ENCODE results near the gene PHF23. TPM values are rescaled to one million over a fixed set of nuclear protein-coding genes. Genes with fewer than 3 reads are reported as not detected.
"Not testable (repeated sequence)": the region's sequence is repeated elsewhere in the genome, so short reads cannot be mapped to it uniquely, and the experiment has no call there.

PHF23 gene
- total RNA-seq, 1 donor from 2014 or later, result 38.5 TPM

DNA sequence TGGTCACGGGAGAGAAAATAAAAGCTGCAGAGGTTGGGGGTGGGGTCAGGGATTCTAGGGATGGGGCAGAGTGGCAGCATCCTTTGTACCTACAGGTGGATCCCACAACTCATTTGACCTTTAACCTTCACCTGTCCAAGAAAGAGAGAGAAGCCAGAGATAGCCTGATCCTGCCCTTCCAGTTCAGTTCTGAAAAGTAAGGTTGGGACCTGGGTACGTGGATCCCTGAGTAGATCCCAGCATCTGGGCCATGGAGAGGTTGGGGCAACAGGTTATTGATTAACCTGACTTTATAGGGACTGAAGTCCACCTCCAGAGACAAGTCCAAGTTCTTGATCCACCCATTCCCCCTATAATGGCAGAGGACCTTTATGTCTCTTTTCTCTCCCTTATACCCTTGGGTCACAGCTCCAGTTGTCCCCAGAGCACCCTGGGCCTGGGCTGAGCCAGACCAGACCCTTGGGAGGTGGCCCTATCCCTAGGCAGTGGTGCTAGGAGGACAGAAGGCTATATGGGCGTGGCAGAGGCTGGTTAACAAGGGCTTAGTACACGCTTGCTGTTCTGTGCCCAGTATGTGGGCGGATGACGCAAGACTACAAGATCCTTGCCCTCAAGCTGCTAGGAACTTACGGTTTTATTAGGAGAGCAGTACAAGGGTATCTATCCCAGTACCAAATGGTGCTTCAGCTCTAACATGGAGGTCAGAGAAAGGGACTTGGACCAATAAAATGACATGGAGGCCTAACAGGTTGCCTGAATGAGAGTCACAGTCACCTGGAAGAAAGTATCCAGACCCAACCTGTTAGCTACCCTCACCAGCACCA, 19.7 kb upstream of the PHF23 start:
- no peak for DNase-seq (ENCODE audit: low read depth in 2 of 2)

DNA sequence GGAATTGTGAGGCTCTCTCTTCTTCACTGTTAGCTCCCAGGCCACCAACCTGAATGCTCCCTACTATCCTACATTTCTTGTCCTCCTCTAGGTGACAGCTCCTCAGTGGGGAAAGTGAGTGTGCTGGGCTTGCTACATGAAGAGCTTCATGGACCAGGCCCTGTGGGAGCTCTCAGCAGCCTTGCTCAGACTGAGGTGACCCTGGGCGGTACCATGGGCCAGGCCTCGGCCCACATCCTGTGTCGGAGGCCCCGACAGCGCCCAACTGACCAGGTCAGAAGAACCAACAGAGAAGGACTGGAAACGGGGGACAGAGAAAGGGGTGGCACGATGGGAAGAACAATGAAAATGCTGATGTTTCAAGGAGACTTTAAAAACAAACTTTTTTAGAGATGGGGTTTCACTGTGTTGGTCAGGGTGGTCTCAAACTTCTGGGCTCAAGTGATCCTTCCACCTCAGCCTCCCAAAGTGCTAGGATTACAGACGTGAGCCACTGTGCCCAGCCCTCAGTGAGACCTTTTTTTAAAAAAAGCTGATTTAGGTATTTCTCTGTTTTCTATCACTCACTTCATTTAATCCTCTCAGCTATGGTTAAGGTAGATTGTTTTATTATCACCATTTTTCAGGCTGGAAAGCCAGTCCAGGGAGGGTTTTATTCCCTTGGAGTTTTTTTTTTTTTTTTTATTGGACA, 17.7 kb upstream of the PHF23 start:
- DNase-seq (ENCODE audit: low read depth in 2 of 2), result no peak

DNA sequence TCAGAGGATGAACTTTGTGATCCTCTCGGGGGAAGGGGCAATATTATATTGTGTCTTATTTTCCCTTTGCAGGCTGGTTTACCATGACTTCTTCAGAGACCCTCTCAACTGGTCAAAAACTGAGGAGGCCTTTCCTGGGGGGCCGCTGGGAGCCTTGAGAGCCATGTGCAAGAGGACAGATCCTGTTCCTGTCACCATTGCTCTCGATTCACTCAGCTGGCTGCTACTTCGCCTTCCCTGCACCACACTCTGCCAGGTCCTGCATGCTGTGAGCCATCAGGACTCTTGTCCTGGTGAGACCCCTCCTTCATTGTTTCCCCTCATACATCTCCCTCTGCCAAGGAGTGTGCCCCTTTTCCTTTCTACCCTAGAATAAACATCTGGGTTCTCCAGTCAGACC, 15.3 kb upstream of the PHF23 start:
- DNase-seq (ENCODE audit: low read depth in 2 of 2), result no peak

DNA sequence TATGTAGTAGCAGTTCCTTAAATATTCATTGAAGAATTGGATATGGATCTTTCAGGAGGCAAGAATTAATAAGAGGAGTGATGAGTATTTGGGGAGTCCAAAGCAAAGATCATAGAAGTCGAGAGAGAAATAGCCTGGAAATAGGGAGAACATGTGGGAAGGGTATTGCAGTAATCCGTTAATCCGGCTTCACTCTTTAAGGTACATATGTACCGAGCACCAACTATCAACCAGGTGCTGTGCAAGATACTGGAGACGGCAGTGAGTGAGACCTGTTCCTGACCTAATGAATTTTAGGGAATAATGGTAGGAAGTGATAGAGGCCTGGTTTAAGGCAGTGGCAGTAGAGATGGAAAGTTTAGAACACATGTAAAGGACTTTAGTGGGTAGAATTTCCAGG, 13.8 kb upstream of the PHF23 start:
- no peak for DNase-seq (ENCODE audit: low read depth in 2 of 2)

DNA sequence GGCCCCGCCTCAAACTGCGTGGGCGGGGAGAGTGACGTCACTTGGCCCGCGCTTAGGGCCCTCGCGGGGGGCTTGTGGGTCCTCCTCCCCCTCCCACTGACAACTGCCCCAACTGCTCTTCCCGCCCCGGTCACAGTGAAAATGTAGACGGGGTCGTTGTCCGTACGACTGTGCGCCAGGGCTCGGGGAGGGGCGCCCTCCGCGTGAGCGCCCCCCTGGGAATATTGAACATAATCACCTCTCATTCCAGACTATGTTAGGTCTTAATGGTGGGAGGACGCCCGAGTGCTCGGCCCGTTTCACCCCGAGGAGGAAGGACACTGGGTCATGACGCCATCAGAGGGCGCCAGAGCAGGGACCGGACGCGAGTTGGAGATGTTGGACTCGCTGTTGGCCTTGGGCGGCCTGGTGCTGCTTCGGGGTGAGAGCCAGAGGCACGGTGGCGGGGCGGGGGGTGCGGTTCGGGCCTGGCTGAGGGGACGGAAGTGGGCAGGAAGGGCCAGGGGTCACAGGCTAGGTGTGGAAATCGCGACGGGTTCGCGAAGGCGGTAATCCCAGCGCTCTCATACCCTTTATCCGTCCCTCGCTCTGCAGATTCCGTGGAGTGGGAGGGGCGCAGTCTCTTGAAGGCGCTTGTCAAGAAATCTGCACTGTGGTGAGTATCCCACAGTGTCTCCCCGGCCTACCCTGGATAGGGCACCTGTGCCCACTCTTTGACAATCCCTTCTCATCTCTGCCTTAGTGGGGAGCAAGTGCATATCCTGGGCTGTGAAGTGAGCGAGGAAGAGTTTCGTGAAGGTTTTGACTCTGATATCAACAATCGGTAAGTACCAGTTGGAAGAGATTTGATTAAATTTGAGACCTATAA, 13.2 kb upstream of the PHF23 start, which contains the start of gene ELP5:
Gene ELP5, plus strand, starts transcription at position 40 of the 868 bp plus-strand sequence. Its CDS starts 336 bp downstream, at position 376.
- peak; percentile 95 to 97 for DNase-seq (ENCODE audit: low read depth in 2 of 2)

DNA sequence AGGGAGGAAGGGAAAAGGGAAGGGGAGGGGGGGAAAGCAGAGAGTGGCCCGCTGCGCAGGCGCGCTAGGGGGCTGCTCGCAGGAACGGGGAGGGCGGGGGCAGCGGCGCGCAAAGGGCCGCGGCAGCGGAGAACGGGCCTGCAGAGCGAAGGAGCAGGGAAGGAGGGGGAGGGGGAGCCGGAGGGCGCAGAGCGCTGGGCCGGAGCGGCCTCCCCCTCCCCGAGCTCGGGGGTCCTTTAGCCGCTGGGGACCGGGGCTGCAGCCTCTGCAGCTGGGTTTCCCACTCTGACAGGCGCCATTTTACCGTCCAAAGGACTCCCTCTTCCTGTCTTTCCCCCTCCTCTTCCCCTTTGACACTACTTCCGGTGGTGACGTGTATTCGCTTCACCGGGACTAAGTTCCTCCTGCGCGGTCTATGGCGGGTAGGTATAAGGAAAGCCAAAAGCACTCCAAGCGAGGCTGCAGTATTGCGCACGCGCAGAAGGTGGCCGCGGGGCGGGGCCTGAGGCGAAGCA, 12.5 kb upstream of the PHF23 start, which contains the start of gene CTDNEP1:
Gene CTDNEP1, minus strand, starts transcription at position 74 of the 515 bp plus-strand sequence. CDS start 438 bp downstream, outside the sequence.
- peak; percentile 100 for DNase-seq (ENCODE audit: low read depth in 2 of 2)

DNA sequence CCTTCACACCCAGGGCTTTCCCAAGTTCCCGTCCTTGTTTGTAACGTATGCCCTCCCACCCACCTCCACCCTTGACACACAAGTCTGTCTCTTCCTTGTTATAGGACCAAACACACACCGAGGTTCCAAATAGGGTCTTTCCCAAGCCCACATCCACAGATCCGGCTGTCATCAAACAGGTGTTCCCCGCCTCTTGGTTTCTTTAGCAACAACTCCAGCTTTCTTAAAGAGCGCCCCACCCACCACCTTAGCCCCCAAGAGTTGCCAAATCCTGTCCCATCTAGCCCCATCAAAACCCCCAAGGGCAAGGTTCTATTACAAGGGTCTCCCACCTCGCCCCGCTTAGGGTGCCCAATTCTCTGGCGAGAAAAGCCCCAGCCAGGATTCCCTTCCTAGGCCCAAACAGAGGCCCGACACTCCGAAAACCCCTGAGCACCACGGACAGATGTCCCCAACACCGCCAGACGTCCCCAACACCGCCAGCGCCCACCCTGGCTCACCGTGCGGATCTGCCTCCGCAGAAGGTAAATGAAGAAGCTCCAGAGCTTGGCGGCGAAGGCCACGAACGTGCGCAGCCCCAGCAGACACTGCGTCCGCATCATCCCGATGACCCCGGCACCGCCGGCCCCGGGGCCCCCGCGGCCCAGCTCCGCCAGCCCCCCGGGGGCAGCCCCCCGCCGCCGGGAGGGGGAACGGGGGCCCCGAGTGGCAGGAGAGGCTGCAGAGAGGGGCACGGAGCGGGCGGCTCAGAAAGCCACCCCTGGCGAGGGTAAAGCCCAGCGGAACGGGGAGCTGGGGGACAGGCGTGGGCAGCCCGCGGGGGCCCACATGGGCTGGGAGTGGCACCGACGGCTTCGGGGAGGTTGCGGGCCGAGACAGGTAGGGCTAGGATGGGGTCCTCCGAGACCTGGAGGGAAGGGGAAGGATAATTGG, 11.7 kb upstream of the PHF23 start:
- DNase-seq (ENCODE audit: low read depth in 2 of 2), result peak; percentile 48 to 54

DNA sequence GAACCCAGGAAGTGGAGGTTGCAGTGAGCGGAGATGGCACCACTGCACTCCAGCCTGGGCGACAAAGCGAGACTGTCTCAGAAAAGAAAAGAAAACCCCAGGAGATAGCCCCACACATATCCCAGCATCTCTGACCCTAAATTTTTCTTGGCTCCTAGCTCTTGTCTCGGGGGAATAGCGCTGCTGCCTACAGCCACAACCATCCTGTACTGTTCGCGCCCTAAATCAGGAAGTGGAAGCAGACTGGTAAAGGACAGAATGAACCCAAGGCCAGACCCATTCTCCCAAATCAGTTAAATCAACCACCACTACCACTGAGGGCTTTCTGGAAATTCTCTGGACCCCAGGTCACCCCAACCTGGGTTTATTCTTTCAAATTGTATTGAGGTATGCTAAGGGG, 10.6 kb upstream of the PHF23 start:
- DNase-seq (ENCODE audit: low read depth in 2 of 2), result no peak

DNA sequence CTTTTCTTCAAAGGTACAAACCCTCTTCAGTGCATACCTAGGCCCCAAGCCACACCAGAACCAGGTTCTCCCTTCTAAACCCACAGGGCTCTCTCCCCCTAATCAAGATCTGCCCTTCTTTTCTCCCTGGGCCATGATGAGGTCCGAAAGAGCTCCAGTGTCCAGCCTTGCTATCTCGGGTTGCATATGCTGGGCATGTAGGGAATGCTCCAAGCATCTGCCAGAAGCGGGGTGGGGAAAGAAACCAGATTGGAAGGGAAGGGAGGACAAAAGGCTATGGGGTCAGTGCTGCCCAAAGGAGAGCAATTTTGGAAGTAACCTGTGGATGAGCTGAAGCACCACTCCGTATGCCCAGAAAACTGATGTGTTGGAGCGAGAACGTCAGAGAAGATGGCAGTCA, 10.0 kb upstream of the PHF23 start:
- DNase-seq (ENCODE audit: low read depth in 2 of 2), result no peak

DNA sequence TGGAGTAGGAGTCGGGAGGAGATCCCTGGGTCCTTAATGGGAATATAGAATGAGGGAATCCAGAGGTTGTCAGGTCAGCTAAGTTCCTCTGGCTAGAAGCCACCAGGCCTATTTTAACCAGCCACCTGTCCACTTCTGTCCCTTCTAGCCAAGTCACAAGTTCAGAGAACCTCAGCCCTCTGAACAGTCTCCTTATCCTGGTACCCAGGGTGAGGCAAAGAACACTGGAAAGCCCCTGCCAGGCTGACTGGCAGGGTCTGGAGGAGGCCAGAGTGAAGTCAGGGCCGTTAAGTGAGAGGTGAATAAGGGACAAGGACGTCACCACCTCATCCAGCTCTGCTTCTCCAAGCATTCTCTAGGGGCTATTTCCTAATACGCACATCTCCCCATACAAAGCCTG, 9.5 kb upstream of the PHF23 start:
- no peak for DNase-seq (ENCODE audit: low read depth in 2 of 2)

DNA sequence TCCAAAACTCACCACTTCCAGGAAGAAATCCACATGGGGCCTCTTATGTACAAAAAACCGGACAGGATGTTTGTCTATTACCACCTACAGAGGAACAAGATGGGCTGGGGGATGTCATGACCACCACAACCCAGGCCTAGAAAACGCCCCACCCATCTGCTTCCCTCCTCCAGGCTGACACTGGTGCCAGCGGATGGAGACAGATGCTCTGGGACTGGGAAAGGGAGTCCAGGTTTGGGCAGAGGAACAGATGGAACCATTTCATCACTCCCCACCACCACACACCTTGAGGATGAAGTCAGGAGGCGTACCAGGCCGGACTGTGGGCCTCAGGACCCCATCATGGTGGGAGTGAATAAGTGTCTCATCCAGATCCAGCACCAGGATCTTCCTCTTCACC, 7.5 kb upstream of the PHF23 start:
- no peak for DNase-seq (ENCODE audit: low read depth in 2 of 2)

DNA sequence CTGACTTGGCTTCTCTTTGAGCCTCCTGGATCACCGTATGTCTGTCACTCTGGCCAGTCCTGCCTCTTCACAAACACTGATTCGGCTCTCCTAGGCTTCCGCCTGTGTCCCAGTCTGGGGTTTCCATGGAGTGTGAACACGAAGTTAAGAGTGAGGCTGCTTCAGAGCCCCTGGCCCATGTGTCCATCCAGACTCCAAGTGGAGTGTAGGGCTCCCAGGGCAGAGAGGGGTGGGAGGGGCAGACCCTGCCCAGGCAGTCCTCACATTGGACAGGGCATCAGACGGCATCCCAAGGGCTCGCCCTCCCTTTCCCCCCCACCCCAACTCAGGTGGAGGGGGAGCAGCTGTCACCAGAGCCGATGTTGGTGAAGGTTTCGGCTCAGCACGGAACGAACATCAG, 4.6 kb upstream of the PHF23 start:
- DNase-seq (ENCODE audit: low read depth in 2 of 2), result not testable (repeated sequence)

DNA sequence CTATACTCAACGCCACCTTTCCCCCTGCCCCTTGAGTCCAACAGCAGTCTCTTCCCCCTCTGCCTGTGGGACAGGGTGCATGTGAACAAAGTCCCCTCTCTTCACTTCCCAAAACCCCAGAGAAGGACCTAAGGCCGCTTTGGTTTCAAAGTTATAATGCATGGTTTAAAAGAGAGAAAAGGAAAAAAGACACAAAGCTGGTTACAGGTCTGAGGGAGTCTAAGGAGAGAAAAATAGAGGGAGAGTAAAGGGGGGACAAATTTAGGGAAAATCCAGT, 4.1 kb upstream of the PHF23 start:
- no peak for DNase-seq (ENCODE audit: low read depth in 2 of 2)

DNA sequence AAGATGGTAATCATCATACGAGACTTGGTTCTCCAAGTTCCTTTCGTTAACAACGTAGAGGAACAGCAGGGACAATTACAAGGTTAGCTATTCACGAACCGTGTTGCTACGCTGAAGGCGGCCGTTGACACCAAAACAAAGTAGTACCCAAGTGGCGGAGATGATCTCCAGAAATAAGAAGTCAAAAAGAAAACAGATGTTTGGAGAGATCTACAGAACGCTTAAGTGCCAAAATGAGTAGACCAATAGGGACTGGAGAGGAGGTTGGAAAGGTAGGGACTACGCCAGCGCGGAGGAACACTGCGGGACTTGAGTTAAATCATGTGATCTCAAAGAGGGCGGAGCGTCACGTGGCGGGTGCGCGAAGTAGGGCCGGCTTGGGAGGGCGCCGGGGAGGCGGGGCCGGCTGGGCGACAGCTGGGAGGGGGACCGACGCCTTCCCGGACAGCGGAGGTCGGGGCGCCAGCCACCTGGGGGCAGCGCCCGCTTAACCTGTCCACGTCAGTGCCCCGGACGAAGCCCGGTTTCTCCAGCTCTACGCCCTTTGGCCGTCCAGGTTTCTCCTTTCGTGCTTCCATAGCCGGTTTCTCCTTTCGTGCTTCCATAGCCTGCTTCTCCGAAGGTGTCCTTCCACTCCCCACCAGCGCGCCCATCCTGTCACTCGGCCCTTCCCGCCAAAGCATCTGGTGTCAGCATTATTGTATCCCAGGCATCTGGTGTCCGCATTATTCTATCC, 3.6 kb upstream of the PHF23 start:
- peak; percentile 98 to 99 for DNase-seq (ENCODE audit: low read depth in 2 of 2)

DNA sequence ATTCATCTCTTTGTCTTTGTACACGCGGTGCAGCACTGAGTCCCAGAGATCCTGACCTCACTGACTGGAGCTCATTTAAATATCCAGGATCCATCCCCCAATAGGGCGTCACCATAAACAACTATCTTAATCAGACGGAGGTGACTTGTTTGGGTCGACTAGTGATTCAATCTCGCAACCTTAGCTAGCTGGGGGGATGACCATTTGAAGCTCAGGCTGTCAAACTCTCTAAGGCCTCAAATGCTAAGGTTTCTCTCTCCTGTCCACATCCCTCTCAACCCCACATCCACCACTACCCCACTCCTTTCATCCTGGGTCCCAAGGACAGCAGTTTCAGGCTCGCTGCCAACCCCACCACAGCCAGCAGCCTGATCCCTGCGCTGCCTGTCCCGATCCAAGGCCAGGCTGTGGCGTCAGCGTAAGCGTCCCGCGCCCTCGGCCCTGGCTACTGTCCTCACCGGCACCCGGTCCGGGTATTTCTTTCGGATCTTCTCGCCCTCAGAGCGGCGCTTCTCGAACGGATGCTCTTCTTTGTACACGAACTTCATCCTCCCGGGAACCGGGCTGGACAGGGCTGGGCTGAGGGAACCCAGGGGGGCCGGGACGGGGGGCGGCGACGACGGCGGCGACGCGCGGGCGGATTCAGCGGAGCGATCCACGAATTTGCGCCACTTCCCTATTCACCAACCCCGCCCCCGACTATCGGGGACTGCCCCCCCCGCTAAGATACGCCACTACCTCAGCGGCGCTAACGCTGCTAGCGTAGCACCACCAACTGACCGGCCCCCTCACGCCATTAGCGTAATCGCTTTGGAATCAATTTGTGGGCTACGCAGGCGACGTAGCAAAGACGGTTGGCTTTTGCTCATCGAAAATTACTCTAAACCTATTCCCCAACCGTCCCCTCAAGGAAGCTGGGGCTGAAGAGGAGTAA, 2.8 kb upstream of the PHF23 start, which contains the start of gene GABARAP:
Gene GABARAP, minus strand, starts transcription at position 667 of the 934 bp plus-strand sequence. Its CDS starts 119 bp downstream, at position 548.
- peak; percentile 95 to 96 for DNase-seq (ENCODE audit: low read depth in 2 of 2)

DNA sequence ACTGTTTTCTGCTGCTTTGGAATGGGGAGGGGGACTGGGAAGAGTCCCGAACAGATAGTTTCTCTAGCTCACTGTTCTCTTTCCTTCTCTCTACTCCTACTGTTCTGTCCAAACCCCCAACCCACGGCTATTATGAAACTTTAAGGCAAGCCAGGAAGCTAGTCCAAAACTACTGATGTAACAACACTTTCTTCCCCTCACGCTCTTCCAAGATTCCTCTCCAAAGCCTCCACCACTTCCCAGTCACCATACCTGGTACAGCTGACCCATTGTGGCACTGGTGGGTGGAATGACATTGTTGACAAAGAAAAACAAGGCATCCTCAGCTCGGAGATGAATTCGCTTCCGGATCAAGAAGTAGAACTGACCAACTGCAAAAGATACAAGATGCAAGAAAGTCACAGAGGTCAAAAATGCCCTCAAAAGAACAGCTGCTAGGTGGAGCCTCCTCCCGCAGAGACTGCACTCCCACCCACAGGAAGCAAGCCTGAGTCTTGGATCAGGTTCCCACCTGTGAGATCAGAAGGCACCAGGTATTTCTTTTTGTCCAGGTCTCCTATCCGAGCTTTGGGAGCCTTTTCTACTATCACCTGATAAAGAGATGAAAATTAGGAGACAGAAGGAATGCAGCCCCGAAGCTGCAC, 2.0 kb upstream of the PHF23 start:
- no peak for DNase-seq (ENCODE audit: low read depth in 2 of 2)

DNA sequence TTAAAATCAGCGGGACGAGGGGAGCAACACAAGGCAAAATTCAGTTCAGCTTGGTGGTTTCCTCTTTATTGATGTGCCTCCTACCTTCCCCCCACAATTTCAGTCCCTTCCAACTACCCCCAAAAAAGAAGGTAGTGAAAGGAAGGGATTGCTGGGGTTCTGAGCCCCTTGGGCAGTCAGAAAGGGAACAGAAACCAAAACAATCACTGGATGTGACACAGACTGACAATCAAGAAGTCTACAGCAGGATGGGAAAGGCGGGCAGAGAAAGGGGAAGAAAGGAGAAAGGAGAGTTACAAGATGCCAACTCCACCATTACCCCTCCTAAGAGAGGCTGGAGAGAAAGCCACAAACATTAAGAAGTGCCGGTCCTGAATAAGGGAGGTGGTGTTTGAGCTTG, 1.1 kb upstream of the PHF23 start:
- no peak for DNase-seq (ENCODE audit: low read depth in 2 of 2)

DNA sequence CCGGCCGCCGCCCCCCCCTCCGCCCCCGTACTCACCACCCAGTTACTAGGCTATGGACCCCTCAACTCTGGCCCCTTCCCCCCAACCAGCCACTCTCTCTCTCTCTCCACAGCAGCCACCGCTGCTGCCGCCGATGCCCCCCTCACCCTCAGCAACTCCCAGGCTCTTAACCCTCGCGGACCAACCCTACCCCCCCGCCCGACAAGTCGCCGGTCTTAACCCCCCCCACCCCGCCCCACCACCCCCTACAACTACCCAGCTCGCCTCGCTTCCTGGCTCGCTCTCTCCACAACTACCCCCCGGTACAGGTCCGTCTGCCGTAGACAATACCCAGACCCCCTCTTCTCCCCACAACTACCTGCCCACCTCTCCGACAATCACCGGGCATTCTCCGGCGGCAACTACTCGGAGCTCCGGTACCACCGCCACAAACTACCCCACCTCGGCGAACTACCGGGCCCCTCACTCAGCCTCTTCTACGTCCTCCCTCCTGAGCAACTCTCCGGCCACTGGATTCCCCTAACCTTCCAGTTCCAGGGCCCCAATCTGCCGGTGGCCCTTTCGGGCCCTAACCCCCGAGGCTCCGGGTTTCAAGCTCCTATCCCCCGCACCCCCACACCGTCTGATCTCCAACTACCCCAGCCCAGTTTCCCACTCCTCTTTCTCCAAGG, 702 bp downstream of the PHF23 start:
- peak; percentile 40 to 53 for DNase-seq (ENCODE audit: low read depth in 2 of 2)

Data from lung microvascular endothelial cell (primary cell).